Activated T-cell treated with anti-CD3 and anti-CD28 coated beads, Interleukin-2, amount 50 U/mL, for 24 hours (primary cell): ENCODE data around the gene CABLES1.

Experiments used
- DNase-seq: peaks from one replicate; pipeline ENCODE4 v3.0.0-alpha.2; 2020
- H3K27ac Mint-ChIP-seq: 2 replicates; pipeline ENCODE4 v1.8.0; 2020; ENCODE audit warnings: mild to moderate bottlenecking, mixed read lengths
- H3K27me3 Mint-ChIP-seq: 2 replicates; pipeline ENCODE4 v1.8.0; 2020; ENCODE audit warnings: mixed read lengths
- H3K36me3 Mint-ChIP-seq: 2 replicates; pipeline ENCODE4 v1.8.0; 2020; ENCODE audit warnings: low read depth, mixed read lengths
- H3K4me1 Mint-ChIP-seq: 2 replicates; pipeline ENCODE4 v1.8.0; 2020; ENCODE audit warnings: low read depth, mixed read lengths
- H3K4me3 Mint-ChIP-seq: 2 replicates; pipeline ENCODE4 v1.8.0; 2020; ENCODE audit warnings: mild to moderate bottlenecking, moderate library complexity, mixed read lengths
- H3K9me3 Mint-ChIP-seq: 2 replicates; pipeline ENCODE4 v1.8.0; 2020; ENCODE audit warnings: mixed read lengths

CABLES1 gene

GRCh38 chr18:23181547-23181946 is 46.3 kb downstream of the CABLES1 start:
- Mint-ChIP-seq H3K27me3 (no peaks in the 10 kb centered on the region), H3K36me3 (no peaks in the 10 kb centered on the region), H3K4me1 (peaks cover 4% of the 10 kb centered on the region), H3K4me3 (no peak overlapping the region), H3K27ac (no peak overlapping the region), H3K9me3 (no peaks in the 10 kb centered on the region)
- no peak for DNase-seq

- Mint-ChIP-seq H3K4me3 (no peak overlapping the region), H3K36me3 (no peaks in the 10 kb centered on the region), H3K9me3 (no peaks in the 10 kb centered on the region), H3K27me3 (no peaks in the 10 kb centered on the region), H3K27ac (no peak overlapping the region), H3K4me1 (peaks cover 4% of the 10 kb centered on the region)
- no peak for DNase-seq
These were observed 47.3 kb downstream of the CABLES1 start for GRCh38 chr18:23182606-23183005.

GRCh38 chr18:23183411-23184150 is 48.3 kb downstream of the CABLES1 start:
- no peaks in the 10 kb centered on the region for H3K27me3 Mint-ChIP-seq

GRCh38 chr18:23186781-23187180 is 51.5 kb downstream of the CABLES1 start:
- H3K27me3 Mint-ChIP-seq: no peaks in the 10 kb centered on the region

More at GRCh38 chr18:23183411-23184150, 48.3 kb downstream of the CABLES1 start:
- Mint-ChIP-seq H3K27ac (no peak overlapping the region), H3K4me1 (peaks cover 4% of the 10 kb centered on the region), H3K4me3 (no peak overlapping the region), H3K9me3 (no peaks in the 10 kb centered on the region), H3K36me3 (no peaks in the 10 kb centered on the region)
- DNase-seq: no peak

GRCh38 chr18:23188068-23188760 is 52.9 kb downstream of the CABLES1 start:
- Mint-ChIP-seq H3K36me3 (no peaks in the 10 kb centered on the region), H3K9me3 (no peaks in the 10 kb centered on the region), H3K27me3 (no peaks in the 10 kb centered on the region), H3K27ac (no peak overlapping the region), H3K4me3 (no peak overlapping the region), H3K4me1 (peaks cover 9% of the 10 kb centered on the region)
- no peak for DNase-seq

More at GRCh38 chr18:23186781-23187180, 51.5 kb downstream of the CABLES1 start:
- Mint-ChIP-seq H3K27ac (no peak overlapping the region), H3K4me1 (peaks cover 1% of the 10 kb centered on the region), H3K4me3 (no peak overlapping the region), H3K36me3 (no peaks in the 10 kb centered on the region), H3K9me3 (no peaks in the 10 kb centered on the region)
- DNase-seq: no peak

GRCh38 chr18:23189099-23189498 is 53.8 kb downstream of the CABLES1 start:
- Mint-ChIP-seq H3K4me3 (no peak overlapping the region), H3K27me3 (no peaks in the 10 kb centered on the region), H3K36me3 (no peaks in the 10 kb centered on the region), H3K27ac (no peak overlapping the region), H3K9me3 (no peaks in the 10 kb centered on the region), H3K4me1 (peaks cover 9% of the 10 kb centered on the region)
- no peak for DNase-seq

GRCh38 chr18:23189768-23190661 is 54.7 kb downstream of the CABLES1 start:
- Mint-ChIP-seq H3K4me1 (peaks cover 9% of the 10 kb centered on the region), H3K27ac (no peak overlapping the region), H3K9me3 (no peaks in the 10 kb centered on the region), H3K27me3 (no peaks in the 10 kb centered on the region), H3K36me3 (no peaks in the 10 kb centered on the region), H3K4me3 (no peak overlapping the region)
- no peak for DNase-seq

- no peaks in the 10 kb centered on the region for H3K27me3 Mint-ChIP-seq
- DNase-seq: no peak
- H3K4me1 Mint-ChIP-seq: peaks cover 9% of the 10 kb centered on the region
- H3K4me3 Mint-ChIP-seq: no peak overlapping the region
- no peaks in the 10 kb centered on the region for H3K9me3 Mint-ChIP-seq
- H3K27ac Mint-ChIP-seq: no peak overlapping the region
- no peaks in the 10 kb centered on the region for H3K36me3 Mint-ChIP-seq
These were observed 55.9 kb downstream of the CABLES1 start for GRCh38 chr18:23191232-23191631.

GRCh38 chr18:23193742-23194141 is 58.5 kb downstream of the CABLES1 start:
- Mint-ChIP-seq H3K27ac (no peak overlapping the region), H3K36me3 (no peaks in the 10 kb centered on the region), H3K4me1 (peaks cover 9% of the 10 kb centered on the region), H3K27me3 (peaks cover 3% of the 10 kb centered on the region), H3K4me3 (no peak overlapping the region), H3K9me3 (no peaks in the 10 kb centered on the region)
- DNase-seq: no peak

- no peaks in the 10 kb centered on the region for H3K36me3 Mint-ChIP-seq
- H3K4me3 Mint-ChIP-seq: no peak overlapping the region
- no peak for DNase-seq
- H3K27ac Mint-ChIP-seq: no peak overlapping the region
- peaks cover 3% of the 10 kb centered on the region for H3K27me3 Mint-ChIP-seq
- no peaks in the 10 kb centered on the region for H3K9me3 Mint-ChIP-seq
- H3K4me1 Mint-ChIP-seq: peaks cover 9% of the 10 kb centered on the region
These were observed 59.1 kb downstream of the CABLES1 start for GRCh38 chr18:23194155-23194996.

- no peak overlapping the region for H3K27ac Mint-ChIP-seq
- peaks cover 3% of the 10 kb centered on the region for H3K27me3 Mint-ChIP-seq
- H3K4me3 Mint-ChIP-seq: no peak overlapping the region
- no peaks in the 10 kb centered on the region for H3K9me3 Mint-ChIP-seq
- peaks cover 9% of the 10 kb centered on the region for H3K4me1 Mint-ChIP-seq
- DNase-seq: no peak
- H3K36me3 Mint-ChIP-seq: no peaks in the 10 kb centered on the region
These were observed 60.0 kb downstream of the CABLES1 start for GRCh38 chr18:23194997-23195957.

- Mint-ChIP-seq H3K27ac (no peak overlapping the region), H3K4me1 (peaks cover 9% of the 10 kb centered on the region), H3K27me3 (peaks cover 8% of the 10 kb centered on the region), H3K4me3 (no peak overlapping the region), H3K36me3 (no peaks in the 10 kb centered on the region), H3K9me3 (no peaks in the 10 kb centered on the region)
- DNase-seq: no peak
These were observed 61.1 kb downstream of the CABLES1 start for GRCh38 chr18:23196119-23197007.
